HCT116 (cell line): ENCODE measurements around the gene NSMCE1. TPM values are rescaled to one million over a fixed set of nuclear protein-coding genes. Genes with fewer than 3 reads are reported as not detected.

Experiments used
- ATAC-seq: fragments of 200-7000 bp; cut with Tn5 transposase; 2 replicates; pipeline ENCODE4 v1.9.1; 2020; ENCODE audit warnings: mild to moderate bottlenecking, moderate library complexity
- BruUV-seq: library from RNA; stranded (reverse); fragments of 400-500 nt; replicated peaks from 2 replicates; lab custom pipeline; 2021; lab: Mats Ljungman, UMichigan
- CTCF ChIA-PET: fragments of 300-600 bp; sonication (Branson Sonifier 250); formaldehyde crosslinking; loops from one replicate; lab custom pipeline; 2021; ENCODE audit warnings: antibody characterized with exemption; lab: Charles Lee
- POLR2A ChIA-PET: fragments of 300-600, 350-600 bp; sonication (Branson Sonifier 250); formaldehyde crosslinking; loops from one replicate; lab custom pipeline; 2021; ENCODE audit warnings: antibody characterized with exemption; lab: Charles Lee
- RAD21 ChIA-PET, 2 experiments: fragments of 300-600 bp; sonication (Branson Sonifier 250); formaldehyde crosslinking; loops; one replicate each; lab custom pipeline; 2023; ENCODE audit warnings: low total read pairs in 2 of 2; ENCODE audit not compliant: uncharacterized antibody in 2 of 2, unreplicated experiment in 2 of 2, low non-redundant PET in 1 of 2; lab: Charles Lee
- DNase-seq: peaks from one replicate; pipeline ENCODE4 v3.0.0-alpha.2; 2010; ENCODE audit warnings: low read depth, low spot score
- H2AFZ ChIP-seq: fragments of 200-600 bp; shearing (Covaris generic), sonication (generic); 2 replicates; pipeline ENCODE4 v1.6.1; 2017; ENCODE audit warnings: low read depth, mixed run types, mixed read lengths, antibody characterized with exemption, low read length; ENCODE audit not compliant: poor library complexity, severe bottlenecking
- H3K27ac ChIP-seq: 2 replicates; pipeline ENCODE4 v1.5.1; 2012; ENCODE audit warnings: low read depth, low read length
- H3K27me3 ChIP-seq: fragments of 200-600 bp; sonication (generic); 2 replicates; pipeline ENCODE4 v1.6.1; 2016; ENCODE audit warnings: mixed run types, low read length, mixed read lengths; ENCODE audit not compliant: insufficient read depth
- H3K36me3 ChIP-seq, 2 experiments: fragments of 200-500 bp in 1 of 2; fragments of 200-600 bp in 1 of 2; sonication (Bioruptor generic) in 1 of 2; sonication (generic) in 1 of 2; 2 replicates each; pipeline versions ENCODE4 v1.5.1 to v1.6.1; 2014 to 2016; ENCODE audit warnings: low read length in 2 of 2, inconsistent platforms in 1 of 2, mixed read lengths in 1 of 2, mixed run types in 1 of 2; ENCODE audit not compliant: insufficient read depth in 2 of 2, control insufficient read depth in 1 of 2
- H3K4me1 ChIP-seq, 2 experiments: fragments of 200-600 bp in 1 of 2; sonication (generic) in 1 of 2; 2 replicates each; pipeline versions ENCODE4 v1.5.1 to v1.6.1; 2012 to 2017; ENCODE audit warnings: low read length in 2 of 2, inconsistent platforms in 1 of 2, mild to moderate bottlenecking in 1 of 2, mixed read lengths in 1 of 2, mixed run types in 1 of 2, moderate library complexity in 1 of 2; ENCODE audit not compliant: insufficient read depth in 2 of 2, control insufficient read depth in 1 of 2
- H3K4me2 ChIP-seq: fragments of 200-600 bp; sonication (generic); 2 replicates; pipeline ENCODE4 v1.6.1; 2017; ENCODE audit warnings: mixed run types, low read length, mixed read lengths
- H3K4me3 ChIP-seq, 2 experiments: fragments of 200-600 bp in 1 of 2; sonication (generic) in 1 of 2; replicated peaks in 1 of 2; 2 replicates each; pipeline ENCODE4 v1.5.1; 2011 to 2016; ENCODE audit warnings: low read length in 2 of 2, control low read depth in 1 of 2, low read depth in 1 of 2, mild to moderate bottlenecking in 1 of 2, mixed read lengths in 1 of 2, mixed run types in 1 of 2
- H3K79me2 ChIP-seq: fragments of 200-600 bp; sonication (generic); 2 replicates; pipeline ENCODE4 v1.6.1; 2017; ENCODE audit warnings: mild to moderate bottlenecking, mixed run types, low read length, moderate library complexity, mixed read lengths; ENCODE audit not compliant: insufficient read depth
- H3K9ac ChIP-seq: fragments of 200-600 bp; sonication (generic); 2 replicates; pipeline ENCODE4 v1.6.1; 2016; ENCODE audit warnings: low read length, mixed read lengths
- H3K9me2 ChIP-seq: fragments of 200-600 bp; sonication (generic), shearing (Covaris generic); 2 replicates; pipeline ENCODE4 v1.6.1; 2017; ENCODE audit warnings: mixed run types, mild to moderate bottlenecking, moderate library complexity; ENCODE audit not compliant: insufficient read depth
- H3K9me3 ChIP-seq, 2 experiments: fragments of 200-500 bp in 1 of 2; fragments of 200-600 bp in 1 of 2; sonication (Bioruptor generic) in 1 of 2; sonication (generic) in 1 of 2; 2 replicates each; pipeline ENCODE4 v1.6.1; 2014 to 2017; ENCODE audit warnings: low read length in 2 of 2, mixed read lengths in 2 of 2, inconsistent platforms in 1 of 2, low read depth in 1 of 2, mild to moderate bottlenecking in 1 of 2, mixed run types in 1 of 2, moderate library complexity in 1 of 2; ENCODE audit not compliant: control insufficient read depth in 1 of 2, insufficient read depth in 1 of 2
- H4K20me1 ChIP-seq: fragments of 200-600 bp; sonication (generic), shearing (Covaris generic); 2 replicates; pipeline ENCODE4 v1.6.1; 2017; ENCODE audit warnings: mixed run types, mild to moderate bottlenecking, moderate library complexity; ENCODE audit not compliant: insufficient read depth
- ATF3 ChIP-seq: IDR thresholded peaks from 2 replicates; pipeline ENCODE4 v1.6.1; 2012
- CEBPB ChIP-seq: IDR thresholded peaks from 2 replicates; pipeline ENCODE4 v1.6.1; 2012; ENCODE audit warnings: low read depth
- CTCF ChIP-seq, 3 experiments: fragments of 200-600 bp in 1 of 3; sonication (generic) in 1 of 3; IDR thresholded peaks in 2 of 3; conservative IDR thresholded peaks in 1 of 3; 2 replicates each; pipeline ENCODE4 v1.5.1; 2012 to 2017; ENCODE audit warnings: low read depth in 2 of 3, low read length in 2 of 3, antibody characterized with exemption in 1 of 3, borderline replicate concordance in 1 of 3, control low read depth in 1 of 3, mild to moderate bottlenecking in 1 of 3, mixed read lengths in 1 of 3, mixed run types in 1 of 3, moderate library complexity in 1 of 3; ENCODE audit not compliant: insufficient read depth in 1 of 3
- EGR1 ChIP-seq: IDR thresholded peaks from 2 replicates; pipeline ENCODE4 v1.6.1; 2012; ENCODE audit warnings: low read depth
- ELF1 ChIP-seq: IDR thresholded peaks from 2 replicates; pipeline ENCODE4 v1.6.1; 2012; ENCODE audit warnings: low read depth, borderline replicate concordance
- EZH2phosphoT487 ChIP-seq: fragments of 200-600 bp; IDR thresholded peaks from 2 replicates; pipeline ENCODE4 v1.6.1; 2018; ENCODE audit warnings: antibody characterized with exemption, borderline replicate concordance
- JUND ChIP-seq: IDR thresholded peaks from 2 replicates; pipeline ENCODE4 v1.6.1; 2012
- POLR2AphosphoS5 ChIP-seq: IDR thresholded peaks from 2 replicates; pipeline ENCODE4 v1.6.1; 2011; ENCODE audit warnings: mild to moderate bottlenecking, low read depth, low read length, moderate library complexity
- SIN3A ChIP-seq: IDR thresholded peaks from 2 replicates; pipeline ENCODE4 v1.6.1; 2012; ENCODE audit warnings: low read depth
- SP1 ChIP-seq: IDR thresholded peaks from 2 replicates; pipeline ENCODE4 v1.6.1; 2012; ENCODE audit warnings: low read depth
- SRF ChIP-seq: IDR thresholded peaks from 2 replicates; pipeline ENCODE4 v1.6.1; 2012; ENCODE audit warnings: low read depth
- ZBTB33 ChIP-seq: IDR thresholded peaks from 2 replicates; pipeline ENCODE4 v1.6.1; 2011; ENCODE audit warnings: mild to moderate bottlenecking, low read length, moderate library complexity; ENCODE audit not compliant: insufficient replicate concordance; ENCODE audit errors: extremely low read depth
- ZNF274 ChIP-seq: fragments of 200-500 bp; sonication (Bioruptor generic); IDR thresholded peaks from 2 replicates; pipeline ENCODE4 v1.6.1; 2014; ENCODE audit warnings: mild to moderate bottlenecking, low read depth, low read length, inconsistent platforms
- intact Hi-C: fragments of 100-400 bp; cut with micrococcal nuclease; formaldehyde crosslinking; loops from 2 replicates; pipeline ENCODE4 v1.10.0; 2022
- total RNA-seq: library from RNA; stranded (reverse); gene quantifications from one replicate; pipeline ENCODE4 v1.2.1, GENCODE V29; 2021; ENCODE audit not compliant: unreplicated experiment

NSMCE1 gene
- total RNA-seq, 1 experiment from 2014 or later, result 85.6 TPM

GRCh38 chr16:27287887-27288286 is 19.3 kb upstream of the NSMCE1 start:
- H3K4me2 ChIP-seq, result no peak overlapping the region
- TF ChIP-seq SP1 (no peak), EGR1 (no peak), SRF (no peak), ZBTB33 (no peak), ZNF274 (no peak), POLR2AphosphoS5 (no peak), ELF1 (no peak), ATF3 (no peak), JUND (no peak), CEBPB (no peak), EZH2phosphoT487 (no peak), SIN3A (no peak), CTCF (IDR thresholded peaks at IDR 0.05 in 2 of 3, conservative IDR thresholded peaks at IDR 0.05 in 1 of 3; ENCODE audit: borderline replicate concordance in 1 of 3, insufficient read depth in 1 of 3, low read depth in 2 of 3, low read length in 2 of 3) (no peak)
- ATAC-seq, result no peak
- intact Hi-C loops, result no loop called here
- no peaks in the 10 kb centered on the region for H3K27me3 ChIP-seq
- CTCF ChIA-PET, result no interaction called here
- H3K79me2 ChIP-seq, result no peaks in the 10 kb centered on the region
- POLR2A ChIA-PET, result no interaction called here
- peaks cover 9 to 18% of the 10 kb centered on the region in 2 experiments; a peak in 3 of 4 replicates for H3K4me1 ChIP-seq
- no peaks in the 10 kb centered on the region for H3K9me3 ChIP-seq
- BruUV-seq, result no TSS peak
- no peak overlapping the region for H3K9ac ChIP-seq
- H2AFZ ChIP-seq, result no peak overlapping the region
- H3K4me3 ChIP-seq, result no peak overlapping the region
- no peak overlapping the region for H3K27ac ChIP-seq
- no peaks in the 10 kb centered on the region for H4K20me1 ChIP-seq
- H3K36me3 ChIP-seq, result no peaks in the 10 kb centered on the region
- DNase-seq, result no peak
- no peaks in the 10 kb centered on the region for H3K9me2 ChIP-seq
- RAD21 ChIA-PET, result no interaction called here
